Panc1 (cell line): ENCODE measurements around the gene LYRM1.

Experiments
- CTCF ChIP-seq: fragments of 450-650 bp; IDR thresholded peaks from 2 replicates; pipeline ENCODE4 v1.5.1; 2017; ENCODE audit warnings: mild to moderate bottlenecking
- POLR2AphosphoS5 ChIP-seq: IDR thresholded peaks from 2 replicates; pipeline ENCODE4 v1.6.1; 2012; ENCODE audit warnings: mild to moderate bottlenecking, low read depth, low read length, moderate library complexity
- SIN3A ChIP-seq: IDR thresholded peaks from 2 replicates; pipeline ENCODE4 v1.6.1; 2012; ENCODE audit warnings: low read depth, mild to moderate bottlenecking, low read length, moderate library complexity, borderline replicate concordance; ENCODE audit not compliant: insufficient read depth
- TCF7L2 ChIP-seq: IDR thresholded peaks from 2 replicates; pipeline ENCODE4 v1.6.1; 2011; ENCODE audit warnings: mild to moderate bottlenecking, low read depth, low read length, inconsistent platforms
- TF ChIP-seq, protein P1 (sequence below), 2 experiments: IDR thresholded peaks; 2 replicates each; pipeline ENCODE4 v1.6.1; 2011 to 2012; ENCODE audit warnings: low read depth in 2 of 2, control low read depth in 1 of 2, low read length in 1 of 2, mild to moderate bottlenecking in 1 of 2, moderate library complexity in 1 of 2; ENCODE audit not compliant: insufficient read depth in 1 of 2

GRCh38 chr16:20887207-20887606, 13.4 kb upstream of the LYRM1 start:
- TF ChIP-seq POLR2AphosphoS5 (no peak), SIN3A (no peak), CTCF (no peak), TCF7L2 (no peak)
- TF ChIP-seq, protein P1, sequence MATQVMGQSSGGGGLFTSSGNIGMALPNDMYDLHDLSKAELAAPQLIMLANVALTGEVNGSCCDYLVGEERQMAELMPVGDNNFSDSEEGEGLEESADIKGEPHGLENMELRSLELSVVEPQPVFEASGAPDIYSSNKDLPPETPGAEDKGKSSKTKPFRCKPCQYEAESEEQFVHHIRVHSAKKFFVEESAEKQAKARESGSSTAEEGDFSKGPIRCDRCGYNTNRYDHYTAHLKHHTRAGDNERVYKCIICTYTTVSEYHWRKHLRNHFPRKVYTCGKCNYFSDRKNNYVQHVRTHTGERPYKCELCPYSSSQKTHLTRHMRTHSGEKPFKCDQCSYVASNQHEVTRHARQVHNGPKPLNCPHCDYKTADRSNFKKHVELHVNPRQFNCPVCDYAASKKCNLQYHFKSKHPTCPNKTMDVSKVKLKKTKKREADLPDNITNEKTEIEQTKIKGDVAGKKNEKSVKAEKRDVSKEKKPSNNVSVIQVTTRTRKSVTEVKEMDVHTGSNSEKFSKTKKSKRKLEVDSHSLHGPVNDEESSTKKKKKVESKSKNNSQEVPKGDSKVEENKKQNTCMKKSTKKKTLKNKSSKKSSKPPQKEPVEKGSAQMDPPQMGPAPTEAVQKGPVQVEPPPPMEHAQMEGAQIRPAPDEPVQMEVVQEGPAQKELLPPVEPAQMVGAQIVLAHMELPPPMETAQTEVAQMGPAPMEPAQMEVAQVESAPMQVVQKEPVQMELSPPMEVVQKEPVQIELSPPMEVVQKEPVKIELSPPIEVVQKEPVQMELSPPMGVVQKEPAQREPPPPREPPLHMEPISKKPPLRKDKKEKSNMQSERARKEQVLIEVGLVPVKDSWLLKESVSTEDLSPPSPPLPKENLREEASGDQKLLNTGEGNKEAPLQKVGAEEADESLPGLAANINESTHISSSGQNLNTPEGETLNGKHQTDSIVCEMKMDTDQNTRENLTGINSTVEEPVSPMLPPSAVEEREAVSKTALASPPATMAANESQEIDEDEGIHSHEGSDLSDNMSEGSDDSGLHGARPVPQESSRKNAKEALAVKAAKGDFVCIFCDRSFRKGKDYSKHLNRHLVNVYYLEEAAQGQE (IDR thresholded peaks at IDR 0.05; ENCODE audit: insufficient read depth in 1 of 2, low read depth in 2 of 2, low read length in 1 of 2): no peak
